Esophagus squamous epithelium (tissue), 4 donors: ENCODE data around the gene CORO1C.
"Not testable (repeated sequence)": the region's sequence is repeated elsewhere in the genome, so short reads cannot be mapped to it uniquely, and the experiment has no call there.

Experiments
- CTCF ChIP-seq, 6 experiments: fragments of 450-650 bp in 4 of 6; fragments of 200-600 bp in 2 of 6; sonication (generic) in 2 of 6; IDR thresholded peaks; one replicate each; pipeline ENCODE4 v1.5.1; 2016 to 2019; ENCODE audit warnings: antibody characterized with exemption in 6 of 6, mild to moderate bottlenecking in 4 of 6, moderate library complexity in 4 of 6
- POLR2A ChIP-seq, 4 donors: fragments of 450-650 bp; IDR thresholded peaks; one replicate each; pipeline ENCODE4 v1.6.1; 2017; ENCODE audit warnings: antibody characterized with exemption in 4 of 4, mild to moderate bottlenecking in 4 of 4, moderate library complexity in 3 of 4

DNA sequence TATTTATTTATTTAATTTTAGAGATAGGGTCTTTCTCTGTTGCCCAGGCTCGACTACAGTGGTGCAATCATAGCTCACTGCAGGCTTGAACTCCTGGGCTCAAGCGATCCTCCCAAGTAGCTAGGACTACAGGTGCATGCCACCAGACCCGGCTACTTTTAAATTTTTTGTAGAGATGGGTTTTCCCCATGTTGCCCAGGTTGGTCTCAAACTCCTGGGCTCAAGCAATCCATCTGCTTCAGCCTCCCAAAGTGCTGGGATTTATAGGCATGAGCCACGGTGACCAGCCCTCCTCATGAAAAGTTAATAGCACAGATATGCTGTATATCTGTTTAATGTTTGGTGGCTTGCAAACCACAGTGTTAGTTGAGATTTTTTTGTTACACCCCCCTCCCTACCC is 100.1 kb downstream of the CORO1C start:
- not testable (repeated sequence) for TF ChIP-seq POLR2A, CTCF (IDR thresholded peaks at IDR 0.05)
